HepG2 (cell line): ENCODE data around the gene LGALS4. TPM values are rescaled to one million over a fixed set of nuclear protein-coding genes. Genes with fewer than 3 reads are reported as not detected.
A peak's percentile ranks its signal among the peaks of the same experiment; 100 is the strongest.

ENCODE experiments used
- ARHGAP35 ChIP-seq: sonication (generic); formaldehyde crosslinking; IDR thresholded peaks from 2 replicates; pipeline ENCODE4 v1.9.0; 2022; ENCODE audit warnings: mild to moderate bottlenecking, inconsistent platforms, moderate library complexity, missing genetic modification reagents, borderline replicate concordance
- BRD4 ChIP-seq: sonication (generic); formaldehyde crosslinking; IDR thresholded peaks from 2 replicates; pipeline ENCODE4 v1.4.0; 2020; ENCODE audit warnings: missing genetic modification reagents
- E2F2 ChIP-seq: sonication (generic); formaldehyde crosslinking; IDR thresholded peaks from 2 replicates; pipeline ENCODE4 v1.4.0; 2020; ENCODE audit warnings: missing genetic modification reagents, borderline replicate concordance
- EEA1 ChIP-seq: sonication (generic); formaldehyde crosslinking; IDR thresholded peaks from 2 replicates; pipeline ENCODE4 v1.5.1; 2020; ENCODE audit warnings: mild to moderate bottlenecking, missing genetic modification reagents, borderline replicate concordance
- HNF1A ChIP-seq, 2 experiments: sonication (generic) in 1 of 2; formaldehyde crosslinking in 1 of 2; IDR thresholded peaks; 2 replicates each; pipeline versions ENCODE4 v1.4.0 to v1.6.1; 2016 to 2020; ENCODE audit warnings: borderline replicate concordance in 1 of 2, low read depth in 1 of 2, mild to moderate bottlenecking in 1 of 2, missing genetic modification reagents in 1 of 2
- LBX2 ChIP-seq: sonication (generic); formaldehyde crosslinking; IDR thresholded peaks from 2 replicates; pipeline ENCODE4 v1.5.0; 2020; ENCODE audit warnings: missing genetic modification reagents, mild to moderate bottlenecking, borderline replicate concordance
- MATR3 ChIP-seq: sonication (generic); formaldehyde crosslinking; IDR thresholded peaks from 2 replicates; pipeline ENCODE4 v1.4.0; 2020; ENCODE audit warnings: missing genetic modification reagents
- NR2F2 ChIP-seq: IDR thresholded peaks from 2 replicates; pipeline ENCODE4 v1.6.1; 2012; ENCODE audit warnings: low read depth, inconsistent platforms, borderline replicate concordance
- PHF8 ChIP-seq: sonication (generic); formaldehyde crosslinking; IDR thresholded peaks from 2 replicates; pipeline ENCODE4 v1.5.0; 2020; ENCODE audit warnings: missing genetic modification reagents
- SMAD1 ChIP-seq: sonication (generic); formaldehyde crosslinking; IDR thresholded peaks from 2 replicates; pipeline ENCODE4 v1.4.0; 2020; ENCODE audit warnings: missing genetic modification reagents, low read depth, mild to moderate bottlenecking, borderline replicate concordance
- TEAD3 ChIP-seq: optimal IDR thresholded peaks from 2 replicates; pipeline ENCODE3; 2016; ENCODE audit warnings: borderline replicate concordance
- ZBTB8A ChIP-seq: sonication (generic); formaldehyde crosslinking; IDR thresholded peaks from 2 replicates; pipeline ENCODE4 v1.4.0; 2020; ENCODE audit warnings: mild to moderate bottlenecking, low read depth, missing genetic modification reagents, borderline replicate concordance
- ZFP41 ChIP-seq: sonication (generic); formaldehyde crosslinking; IDR thresholded peaks from 2 replicates; pipeline ENCODE4 v1.4.0; 2020; ENCODE audit warnings: mild to moderate bottlenecking, missing genetic modification reagents, borderline replicate concordance
- ZMYM3 ChIP-seq: sonication (generic); formaldehyde crosslinking; IDR thresholded peaks from 2 replicates; pipeline ENCODE4 v1.5.1; 2020; ENCODE audit warnings: mild to moderate bottlenecking, missing genetic modification reagents
- ZNF143 ChIP-seq: sonication (generic); formaldehyde crosslinking; IDR thresholded peaks from 2 replicates; pipeline ENCODE4 v1.4.0; 2020; ENCODE audit warnings: missing genetic modification reagents
- ZNF18 ChIP-seq: sonication (generic); formaldehyde crosslinking; IDR thresholded peaks from 2 replicates; pipeline ENCODE4 v1.8.0; 2022; ENCODE audit warnings: mild to moderate bottlenecking, missing genetic modification reagents; ENCODE audit not compliant: insufficient replicate concordance
- ZNF24 ChIP-seq: fragments of 450-650 bp; IDR thresholded peaks from 2 replicates; pipeline ENCODE4 v1.6.1; 2017; ENCODE audit warnings: antibody characterized with exemption, mild to moderate bottlenecking
- ZNF605 ChIP-seq: sonication (generic); formaldehyde crosslinking; IDR thresholded peaks from 2 replicates; pipeline ENCODE4 v1.8.0; 2022; ENCODE audit warnings: mild to moderate bottlenecking, missing genetic modification reagents
- ZNF629 ChIP-seq: sonication (generic); formaldehyde crosslinking; conservative IDR thresholded peaks from 2 replicates; pipeline ENCODE4 v1.5.0; 2020; ENCODE audit warnings: missing genetic modification reagents
- ZNF713 ChIP-seq: sonication (generic); formaldehyde crosslinking; IDR thresholded peaks from 2 replicates; pipeline ENCODE4 v1.4.0; 2020; ENCODE audit warnings: mild to moderate bottlenecking, missing genetic modification reagents
- ZNF766 ChIP-seq: sonication (generic); formaldehyde crosslinking; IDR thresholded peaks from 2 replicates; pipeline ENCODE4 v1.5.0; 2020; ENCODE audit warnings: missing genetic modification reagents, borderline replicate concordance
- polyA plus RNA-seq, 8 experiments: library from polyadenylated mRNA; depleted of rRNA in 3 of 8; stranded (reverse) in 7 of 8; unstranded in 1 of 8; fragments of >200 nt; fragmentation: Illumina TruSeq in 4 of 8; extraction: Trizol in 4 of 8; gene quantifications; 2 replicates each; pipeline versions ENCODE4 v1.2.1 to v1.2.3, GENCODE V29; 2011 to 2016; ENCODE audit warnings: low read depth in 4 of 8, missing spikeins in 1 of 8, mixed read lengths in 1 of 8; ENCODE audit not compliant: insufficient read depth in 1 of 8
- total RNA-seq, 5 experiments: library from RNA; depleted of rRNA; stranded (reverse); fragments of >200 nt; fragmentation: Illumina TruSeq; extraction: Trizol; gene quantifications; 2 replicates each; pipeline ENCODE4 v1.2.3, GENCODE V29; 2016; ENCODE audit warnings: low read depth in 1 of 5

The LGALS4 gene
- total and polyA plus RNA-seq, 2 of the 13 experiments (the other 11 are each of a cell fraction or from before 2014, with no cell fraction given) = 0.24 to 0.71 TPM

- TF ChIP-seq ZNF18 (peak; percentile 12), ZNF605 (CRISPR knock-in tag) (0 out of 2 replicates have a peak, but pooled peaks have one; percentile 16), LBX2 (CRISPR knock-in tag) (no peak), SMAD1 (CRISPR knock-in tag) (0 out of 2 replicates have a peak, but pooled peaks have one; percentile 11), HNF1A (IDR thresholded peaks at IDR 0.05; ENCODE audit: low read depth) (no peak), HNF1A (CRISPR knock-in tag; IDR thresholded peaks at IDR 0.05; ENCODE audit: borderline replicate concordance) (no peak), BRD4 (CRISPR knock-in tag) (peak; percentile 31; the same call in 1 of the 2 replicates), ARHGAP35 (0 out of 2 replicates have a peak, but pooled peaks have one; percentile 59), TEAD3 (CRISPR knock-in tag) (peak; percentile 31), ZNF629 (CRISPR knock-in tag) (peak; percentile 29; the same call in 1 of the 2 replicates), EEA1 (CRISPR knock-in tag) (no peak), ZNF143 (0 out of 2 replicates have a peak, but pooled peaks have one; percentile 32), PHF8 (CRISPR knock-in tag) (peak; percentile 35), ZFP41 (CRISPR knock-in tag) (no peak), NR2F2 (0 out of 2 replicates have a peak, but pooled peaks have one; percentile 2), ZMYM3 (CRISPR knock-in tag) (peak; percentile 86), E2F2 (no peak), ZNF766 (CRISPR knock-in tag) (0 out of 2 replicates have a peak, but pooled peaks have one; percentile 43), ZNF24 (no peak), MATR3 (no peak), ZBTB8A (CRISPR knock-in tag) (0 out of 2 replicates have a peak, but pooled peaks have one; percentile 18), ZNF713 (no peak)
Measured at GRCh38 chr19:38852231-38853044, 39.7 kb upstream of the LGALS4 start (continued).
